HG02678 (cell line): ENCODE data around the gene TAF1A.

Experiments used
- ATAC-seq: cut with Tn5 transposase; IDR thresholded peaks from one replicate; pipeline ENCODE4 v1.9.1; 2021; ENCODE audit warnings: mild to moderate bottlenecking, moderate library complexity; ENCODE audit not compliant: unreplicated experiment

Gene TAF1A

DNA sequence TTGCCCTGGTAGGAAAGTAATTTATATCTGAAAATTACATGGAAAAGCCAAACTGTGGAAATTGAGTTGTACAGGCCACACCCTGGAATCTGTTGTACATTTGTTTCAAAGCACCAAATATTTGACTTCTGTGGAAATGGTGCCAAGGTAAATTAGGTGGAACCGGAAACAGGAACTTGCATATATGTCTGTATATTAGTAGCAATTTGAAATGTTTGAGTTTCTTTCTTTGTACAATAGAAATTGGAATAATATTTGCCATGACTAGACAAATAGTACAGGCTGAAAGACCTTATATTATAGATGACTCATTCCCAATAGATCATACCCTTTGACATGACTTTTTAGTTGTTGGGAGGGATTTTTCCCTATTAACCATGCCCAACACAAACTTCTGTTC lies 10.5 kb upstream of the TAF1A start:
- no peak for ATAC-seq

DNA sequence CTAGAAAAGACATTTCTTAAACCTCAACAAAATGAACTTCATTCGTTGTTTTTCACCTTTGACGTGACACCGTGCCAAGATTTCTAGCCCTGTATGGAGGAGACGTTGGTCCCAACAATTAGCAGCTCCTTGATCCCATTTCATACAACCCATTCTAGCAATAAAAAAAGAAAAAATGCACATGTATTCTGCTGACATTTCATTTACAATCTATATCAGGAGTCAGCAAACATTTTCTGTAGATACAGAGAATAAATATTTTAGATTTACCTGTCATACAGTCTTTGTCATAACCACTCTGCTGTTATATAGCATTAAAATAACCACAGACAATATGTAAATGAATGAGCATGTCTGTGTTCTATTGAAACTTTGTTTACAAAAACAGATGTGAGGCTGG lies 7.0 kb upstream of the TAF1A start:
- no peak for ATAC-seq

DNA sequence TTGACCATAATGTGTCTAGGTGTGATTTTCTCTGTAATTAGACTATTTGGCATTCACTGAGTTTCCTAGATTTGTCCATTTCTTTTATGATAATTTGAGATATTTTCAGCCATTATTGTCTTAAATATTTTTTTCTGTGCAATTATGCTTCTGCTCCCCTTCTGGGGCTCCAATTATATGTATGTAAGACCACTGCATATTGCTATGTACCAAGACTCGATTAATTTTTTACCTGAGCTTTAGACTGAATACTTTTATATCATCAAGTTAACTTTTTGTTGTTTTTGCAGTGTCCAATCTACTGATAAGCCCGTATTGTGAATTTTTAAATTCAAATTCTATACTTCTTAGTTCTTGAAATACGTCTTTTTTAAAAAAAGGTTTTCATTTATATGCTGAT lies 5.1 kb upstream of the TAF1A start:
- no peak for ATAC-seq

DNA sequence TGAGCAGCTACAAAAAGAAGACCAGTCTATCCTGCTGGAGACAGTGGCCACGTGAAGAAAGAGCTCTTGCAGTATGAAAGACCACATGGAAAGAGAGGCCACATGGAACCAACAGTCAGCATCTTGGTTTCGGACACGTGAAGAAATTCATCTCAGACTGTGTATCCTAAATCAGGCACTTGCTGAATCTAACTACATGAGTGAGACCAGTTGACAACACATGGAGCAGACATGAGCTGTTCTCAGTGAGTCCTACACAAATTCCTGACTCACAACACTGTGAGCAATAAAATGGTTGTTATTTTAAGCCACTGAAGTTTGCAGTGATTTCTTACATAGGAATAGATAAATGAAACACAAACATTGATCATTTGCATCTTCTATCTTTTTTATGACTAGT lies 2.4 kb upstream of the TAF1A start:
- no peak for ATAC-seq

DNA sequence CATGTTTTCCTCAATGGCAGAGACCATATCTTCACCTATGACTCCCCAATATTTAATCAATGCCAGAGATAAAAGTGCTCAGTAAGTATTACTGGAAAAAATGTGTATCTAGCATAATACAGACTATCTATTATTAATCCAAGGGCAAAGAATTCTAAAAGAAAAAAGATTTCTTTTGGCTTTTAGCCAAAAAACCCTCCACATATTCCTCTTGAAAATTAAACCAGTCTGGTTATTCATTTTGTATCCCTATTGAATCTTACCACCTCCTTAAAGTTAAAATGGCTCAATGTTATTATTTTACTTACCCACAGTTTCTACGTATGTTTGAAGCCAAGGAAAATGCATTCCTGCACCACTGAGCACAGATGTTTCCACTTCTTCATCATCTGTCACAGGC lies 1.6 kb downstream of the TAF1A start:
- no peak for ATAC-seq

DNA sequence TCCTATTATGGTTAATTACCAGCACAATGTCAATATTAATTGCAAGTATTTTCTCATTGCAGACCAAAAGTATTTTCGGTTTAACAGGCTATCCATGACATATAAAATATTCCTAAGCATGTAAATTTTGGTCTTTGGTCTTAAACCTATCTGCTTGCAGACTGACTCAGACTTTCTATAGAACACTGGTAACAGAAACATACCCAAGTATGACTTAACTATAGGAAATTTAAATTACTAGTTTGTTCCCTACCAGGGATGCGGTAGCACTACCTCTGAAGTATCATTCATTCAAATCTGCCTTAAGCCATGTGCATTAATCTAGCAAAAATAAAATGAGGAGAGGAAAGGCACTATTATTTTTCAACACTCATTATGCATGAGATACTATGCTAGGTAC lies 2.9 kb downstream of the TAF1A start:
- no peak for ATAC-seq

DNA sequence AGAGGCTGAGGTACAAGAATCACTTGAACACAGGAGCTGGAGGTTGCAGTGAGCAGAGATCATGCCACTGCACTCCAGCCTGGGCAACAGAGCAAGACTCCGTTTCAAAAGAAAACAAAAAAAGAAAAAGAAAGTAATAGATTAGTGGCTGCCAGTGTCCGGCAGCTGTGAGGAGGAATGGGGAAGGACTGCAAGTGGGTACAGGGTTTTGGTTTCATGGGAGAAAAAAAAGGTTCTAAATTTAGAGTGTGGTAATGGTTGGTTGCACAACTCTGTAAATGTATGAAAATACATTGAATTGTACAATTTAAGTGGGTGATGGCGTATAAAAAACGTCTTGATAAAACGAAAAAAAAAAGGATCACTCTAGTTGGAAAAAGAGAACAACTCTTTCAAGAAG lies 6.7 kb downstream of the TAF1A start:
- peak; percentile 92 for ATAC-seq

DNA sequence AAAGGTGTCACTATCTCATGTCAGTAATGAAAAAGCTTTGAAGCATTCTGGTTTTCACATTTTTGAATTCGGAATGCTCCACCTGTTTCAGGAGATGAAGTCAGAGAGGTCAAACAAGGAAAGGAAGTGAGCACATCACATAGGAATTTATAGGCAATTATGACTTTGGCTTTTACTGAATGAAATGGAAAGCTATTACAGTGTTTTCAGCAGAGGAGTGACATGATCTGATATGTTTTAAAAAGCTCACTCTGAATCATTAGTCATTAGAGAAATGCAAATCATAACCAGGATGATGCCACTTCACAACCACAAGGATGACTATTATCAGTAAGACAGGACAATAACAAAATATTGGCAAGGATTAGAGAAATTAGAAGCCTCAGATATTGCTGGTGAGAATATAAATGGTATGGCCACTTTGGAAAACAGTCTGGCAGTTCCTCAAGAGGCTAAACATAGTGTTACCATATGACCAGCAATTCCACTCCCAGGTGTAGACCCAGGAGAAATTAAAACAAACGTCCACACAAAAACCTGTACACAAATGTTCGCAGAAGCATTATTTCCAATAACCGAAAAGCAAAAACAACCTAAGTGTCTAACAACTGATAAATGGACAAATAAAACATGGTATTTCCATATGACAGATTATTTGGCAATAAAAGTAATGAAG lies 7.5 kb downstream of the TAF1A start:
- ATAC-seq = peak; percentile 52

DNA sequence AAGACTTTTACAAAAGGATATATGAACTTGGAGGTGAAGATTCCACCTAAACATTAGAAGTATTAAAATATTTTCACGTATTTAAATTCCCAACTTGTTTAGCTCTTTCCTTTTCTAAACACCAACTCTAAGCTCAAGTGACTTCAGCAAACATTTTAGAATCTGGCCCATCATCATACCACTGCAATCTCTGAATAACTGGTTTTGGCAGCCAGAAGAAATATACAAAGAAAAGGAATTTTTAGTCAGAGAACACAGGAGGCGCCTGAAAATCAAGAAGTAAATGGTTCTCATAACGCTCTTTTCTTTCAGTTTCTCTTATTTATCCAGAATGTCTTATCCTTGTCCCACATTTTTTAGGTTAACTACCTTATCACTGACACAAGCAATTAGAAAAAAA lies 10.4 kb downstream of the TAF1A start:
- no peak for ATAC-seq

DNA sequence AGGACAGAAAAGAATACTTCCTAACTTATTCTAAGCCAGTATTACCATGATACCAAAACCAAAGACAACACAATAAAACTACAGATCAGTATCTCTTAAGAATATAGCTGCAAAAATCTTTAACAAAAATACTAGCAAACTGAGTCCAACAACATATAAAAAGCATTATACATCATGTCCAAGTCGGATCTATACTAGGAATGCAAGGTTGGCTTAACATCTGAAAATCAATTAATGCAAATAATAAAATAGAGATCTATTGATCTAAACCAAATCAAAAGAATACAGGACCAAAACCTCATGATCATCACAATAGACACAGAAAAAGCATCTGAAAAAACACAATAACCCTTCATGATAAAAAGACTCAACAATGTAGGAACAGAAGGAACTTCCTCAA lies 18.9 kb downstream of the TAF1A start:
- ATAC-seq = no peak

DNA sequence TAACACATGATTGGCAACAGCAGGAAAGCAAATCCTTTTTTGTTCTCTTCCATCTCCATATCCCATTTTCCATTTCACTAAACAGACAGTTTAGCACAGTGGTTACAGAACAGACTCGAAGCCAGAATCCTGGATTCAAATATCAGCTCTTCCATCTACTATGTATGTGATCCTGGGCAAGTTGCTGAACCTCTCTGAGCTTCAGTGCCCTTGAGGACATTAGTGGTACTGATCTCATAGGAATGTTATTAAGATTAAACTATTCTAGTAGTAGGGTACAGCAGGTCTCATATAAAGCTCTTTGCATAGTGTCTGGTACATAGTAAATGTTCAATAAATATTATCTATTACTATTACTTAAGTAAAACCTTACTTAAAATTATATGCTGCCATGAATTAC lies 28.1 kb downstream of the TAF1A start:
- no peak for ATAC-seq

DNA sequence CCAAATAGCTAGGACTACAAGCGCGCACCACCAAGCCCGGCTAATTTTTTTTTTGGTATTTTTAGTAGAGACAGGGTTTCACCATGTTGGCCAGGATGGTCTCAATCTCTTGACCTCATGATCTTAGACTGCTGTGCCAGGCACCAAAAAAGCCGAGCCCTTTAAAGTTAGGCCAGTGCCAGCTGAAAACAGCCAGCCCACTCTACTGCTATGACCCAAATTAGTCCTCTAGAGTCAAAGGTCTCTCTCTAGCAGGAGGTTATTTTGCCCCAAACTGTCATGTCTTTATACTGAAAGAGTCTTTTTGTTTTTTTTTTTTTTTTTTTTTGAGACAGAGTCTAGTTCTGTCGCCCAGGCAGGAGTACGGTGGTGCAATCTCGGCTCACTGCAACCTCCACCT lies 32.2 kb downstream of the TAF1A start:
- ATAC-seq = no peak

DNA sequence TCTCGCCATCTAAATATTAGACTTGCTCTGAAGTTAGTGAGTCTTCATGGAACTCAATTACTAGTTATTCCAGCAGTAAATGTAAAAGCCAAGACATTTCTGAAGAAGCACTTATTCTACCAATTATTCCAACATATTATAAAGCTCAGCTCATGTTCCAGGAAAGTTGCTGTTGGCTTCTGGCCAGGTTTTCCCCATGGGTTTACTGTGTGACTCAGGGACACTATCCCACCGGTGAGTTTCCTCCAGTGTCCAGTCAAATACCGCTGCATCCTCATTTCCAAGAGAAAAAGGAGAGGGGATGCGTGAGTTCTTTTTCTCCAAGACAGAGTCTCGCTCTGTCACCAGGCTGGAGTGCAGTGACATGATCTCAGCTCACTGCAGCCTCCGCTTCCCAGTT lies 32.6 kb downstream of the TAF1A start:
- no peak for ATAC-seq

DNA sequence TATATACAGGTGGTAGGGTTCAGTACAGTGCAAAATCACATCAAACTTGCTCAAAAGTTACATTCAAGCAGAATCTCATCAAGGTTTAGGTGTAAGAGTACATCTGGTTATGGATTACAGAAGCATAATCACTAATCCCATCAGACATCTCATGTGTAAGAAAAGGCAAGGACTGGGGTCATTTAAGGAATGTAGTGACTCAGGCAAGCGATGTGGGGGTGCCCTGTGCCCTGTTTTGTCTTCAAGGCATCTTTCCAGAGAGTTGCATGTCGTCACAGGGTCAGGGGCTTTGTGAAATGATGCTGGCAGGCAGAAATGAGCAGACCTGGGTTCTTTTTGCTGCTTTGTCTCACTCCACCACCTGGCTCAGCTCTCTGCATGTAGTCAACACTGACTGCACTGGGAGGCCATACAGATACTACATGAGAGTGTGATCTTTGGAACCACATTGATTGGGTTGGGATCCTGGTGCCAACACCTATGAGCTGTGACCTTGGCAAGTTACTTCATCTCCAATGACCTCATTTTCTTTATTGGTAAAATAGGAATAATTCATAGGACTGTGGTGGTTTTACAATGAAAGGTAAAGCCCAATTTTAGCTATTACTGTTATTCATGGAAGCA lies 33.6 kb downstream of the TAF1A start:
- ATAC-seq = no peak

DNA sequence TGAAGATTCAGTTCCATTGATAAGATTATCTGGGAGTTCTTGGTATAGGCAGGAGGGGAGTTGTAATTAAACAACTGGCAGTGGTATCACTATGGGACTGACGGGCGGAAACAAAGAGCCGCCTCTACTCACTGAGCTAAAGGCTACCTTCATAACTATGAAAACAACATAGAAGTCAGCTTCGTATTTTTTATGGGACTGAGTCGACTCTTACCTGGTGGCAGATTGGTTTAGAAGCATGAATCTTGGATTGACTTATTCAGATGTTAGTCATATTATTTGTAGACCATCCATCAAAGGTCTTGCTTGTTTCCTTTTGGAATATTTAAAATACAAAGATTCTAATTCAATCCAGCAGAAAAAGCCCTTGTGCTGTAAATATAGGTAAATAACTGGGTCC lies 35.6 kb downstream of the TAF1A start:
- ATAC-seq = no peak

DNA sequence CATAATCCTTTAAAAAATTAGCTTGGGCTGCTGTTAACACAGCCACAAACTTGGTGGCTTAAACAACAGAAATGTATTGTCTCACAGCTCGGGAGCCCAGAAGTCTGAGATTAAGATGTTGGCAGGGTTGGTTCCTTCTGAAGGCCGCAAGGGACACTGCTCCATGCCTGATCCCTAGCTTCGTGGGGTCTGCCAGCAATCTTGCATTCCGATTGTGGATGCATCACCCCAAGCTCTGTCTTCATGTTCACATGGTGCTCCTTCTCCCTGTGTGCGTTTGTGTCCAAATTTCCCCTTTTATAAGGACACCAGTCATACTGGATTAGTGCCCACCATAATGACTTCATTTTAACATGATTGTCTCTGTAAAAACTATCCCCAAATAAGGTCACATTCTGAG lies 36.9 kb downstream of the TAF1A start:
- no peak for ATAC-seq

DNA sequence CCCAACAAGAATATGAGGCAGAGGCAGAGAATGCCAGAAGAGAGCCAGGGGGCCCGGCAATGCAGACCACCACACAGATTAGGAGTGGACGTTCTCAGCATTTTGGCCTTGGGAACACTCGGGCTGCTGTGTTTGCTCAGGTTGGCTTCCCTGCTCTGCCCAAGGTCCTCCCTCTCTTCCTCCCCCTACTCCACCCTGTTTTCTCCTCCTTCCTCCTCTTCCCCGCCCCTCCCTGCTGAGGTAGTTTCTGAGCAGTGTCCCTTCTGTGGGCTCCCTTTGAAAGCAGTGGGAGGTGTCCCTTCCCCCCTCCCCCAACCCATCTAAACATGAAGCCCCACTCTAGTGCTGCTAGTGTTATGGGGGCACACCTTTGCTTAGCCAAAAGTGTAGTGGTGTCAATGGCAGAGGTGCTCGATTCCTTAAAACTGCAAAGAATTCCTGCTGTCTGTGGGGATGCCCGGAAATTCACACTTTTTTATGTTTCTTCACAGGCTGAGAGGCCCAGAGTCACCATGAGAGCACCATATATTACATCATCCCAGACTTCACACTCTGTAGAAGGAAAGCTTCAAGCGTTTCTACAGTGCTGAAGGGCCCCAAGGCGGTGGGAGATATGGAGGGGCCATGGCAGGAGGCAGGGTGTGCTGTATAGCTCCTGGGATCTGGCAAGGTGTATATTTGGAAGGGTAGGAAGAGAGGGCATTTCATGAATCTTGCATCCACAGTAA lies 41.6 kb downstream of the TAF1A start, which contains the start of gene HHIPL2:
Gene HHIPL2, minus strand, starts transcription at position 161 of the 728 bp plus-strand sequence. Its CDS starts 60 bp downstream, at position 101.
- ATAC-seq = no peak

DNA sequence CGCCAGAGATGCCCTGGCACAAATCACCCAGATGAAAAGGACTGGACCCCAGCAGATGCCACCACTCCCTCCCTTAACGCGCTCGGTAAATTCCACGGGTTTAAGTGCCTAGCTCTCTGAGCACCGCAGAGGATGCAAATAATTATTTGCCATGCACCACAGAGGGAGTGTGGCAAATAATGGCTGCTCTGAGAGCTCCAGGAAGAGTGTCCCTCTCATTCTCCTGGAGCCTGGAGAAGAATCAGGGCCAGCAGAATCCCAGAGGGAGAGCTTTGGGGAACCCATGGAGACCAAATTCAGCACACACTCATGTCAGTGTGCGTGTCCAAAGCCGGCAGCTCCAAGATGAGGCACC lies 42.5 kb downstream of the TAF1A start:
- ATAC-seq = no peak

DNA sequence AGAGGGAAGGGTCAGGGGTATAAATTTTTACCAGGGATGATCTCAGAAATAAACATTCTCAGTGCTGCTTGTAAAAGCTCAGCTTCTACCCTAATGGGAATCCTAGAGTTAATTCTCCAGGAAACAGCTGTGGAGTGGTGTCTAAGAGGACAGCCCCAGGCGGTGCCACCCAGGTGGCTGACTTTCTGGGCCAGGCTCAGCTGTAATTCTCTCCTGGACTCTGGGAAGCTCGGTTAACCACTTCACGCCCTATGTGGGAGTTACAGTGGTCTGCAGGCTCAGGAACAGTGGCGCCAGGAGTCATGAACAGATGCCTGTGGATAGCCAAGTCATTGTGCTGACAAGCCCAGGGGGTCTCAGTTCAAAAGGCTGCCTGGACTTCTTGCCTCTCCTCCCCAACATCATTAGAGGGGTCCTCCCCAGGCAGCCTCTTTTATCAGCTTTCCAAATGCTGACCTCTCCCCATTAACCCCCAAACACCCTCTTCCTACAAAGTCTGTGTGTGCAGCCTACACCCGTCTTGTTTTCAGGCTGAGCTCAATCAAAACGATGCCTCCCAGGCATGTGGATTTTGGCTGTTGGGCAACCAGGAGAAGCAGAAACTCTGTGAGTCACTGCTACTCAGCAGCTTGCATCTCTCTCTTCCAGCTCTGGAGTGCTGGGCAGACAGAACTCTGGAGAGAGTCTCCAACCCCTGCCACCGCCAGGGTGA lies 43.0 kb downstream of the TAF1A start:
- no peak for ATAC-seq

DNA sequence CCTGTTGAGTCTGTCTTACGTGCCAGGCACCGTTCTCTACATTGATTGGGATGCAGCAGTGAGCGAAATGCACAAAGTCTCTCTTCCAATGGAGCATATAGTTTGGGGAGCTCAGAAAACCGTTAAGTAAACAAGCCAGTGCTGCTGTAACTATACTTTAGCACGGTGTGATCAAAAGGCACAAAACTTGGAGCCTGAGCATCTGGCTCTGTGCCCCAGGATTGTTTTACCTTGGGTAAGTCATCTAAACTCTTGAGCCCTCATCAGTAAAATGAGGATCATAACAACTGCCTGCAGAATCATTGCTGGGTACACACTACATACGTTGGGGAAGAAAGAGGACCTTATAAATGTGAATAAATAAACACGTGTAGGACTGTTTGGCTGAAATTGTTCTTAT lies 43.6 kb downstream of the TAF1A start:
- ATAC-seq = no peak

DNA sequence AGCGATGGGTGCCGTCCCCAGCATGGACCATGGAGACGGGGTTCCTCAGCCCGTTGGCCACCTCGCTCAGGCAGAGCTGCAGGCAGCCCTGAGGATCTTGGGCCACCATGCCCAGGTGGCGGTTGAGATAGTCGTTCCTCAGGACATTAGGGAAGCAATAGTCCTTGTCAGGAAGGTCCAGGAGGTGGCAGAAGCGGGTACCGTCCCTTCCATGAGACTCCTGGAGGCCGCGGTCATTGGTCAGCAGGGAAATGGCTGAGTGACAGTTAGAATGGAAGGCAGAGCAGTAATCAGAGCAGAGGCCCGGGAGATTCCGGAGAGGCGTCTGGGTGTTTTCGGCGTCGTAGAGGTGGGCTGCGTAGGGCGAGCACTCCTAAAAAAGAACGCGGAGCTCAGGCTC lies 45.9 kb downstream of the TAF1A start:
- no peak for ATAC-seq

DNA sequence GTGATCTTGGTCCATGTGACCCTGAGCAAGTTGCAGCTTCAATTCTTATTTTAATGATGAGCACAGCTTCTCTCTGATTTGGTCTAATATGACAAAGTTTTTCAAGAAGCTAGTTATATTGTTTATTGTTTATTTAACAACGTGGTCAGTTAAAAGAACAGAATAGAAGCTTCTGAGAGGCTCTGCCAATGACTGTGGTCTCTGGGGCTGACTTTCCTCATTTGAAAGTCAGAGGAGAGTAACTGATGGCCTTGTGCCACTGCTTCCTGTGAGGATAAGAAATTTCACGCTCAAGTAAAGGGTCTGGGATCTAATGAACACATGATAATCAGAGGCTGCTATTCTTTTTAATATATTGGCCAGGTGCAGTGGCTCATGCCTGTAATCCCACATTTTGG lies 49.1 kb downstream of the TAF1A start:
- no peak for ATAC-seq
